Neuronal stem cell (in vitro differentiated cells): Measurements from ENCODE around the gene PIK3R2.

Source experiments
- DNase-seq: peaks from one replicate; pipeline ENCODE4 v3.0.0-alpha.2; 2013; ENCODE audit warnings: low spot score
- H2AFZ ChIP-seq: one replicate; pipeline ENCODE4 v1.6.1; 2013; ENCODE audit warnings: mild to moderate bottlenecking, low read length, inconsistent platforms
- H2AK5ac ChIP-seq: 2 replicates; pipeline ENCODE4 v1.6.1; 2013; ENCODE audit warnings: low read depth, mild to moderate bottlenecking, inconsistent platforms, low read length, moderate library complexity, mixed read lengths
- H2BK120ac ChIP-seq: 2 replicates; pipeline ENCODE4 v1.6.1; 2013; ENCODE audit warnings: low read depth, mild to moderate bottlenecking, inconsistent platforms, low read length, moderate library complexity, mixed read lengths
- H2BK12ac ChIP-seq: one replicate; pipeline ENCODE4 v1.6.1; 2013; ENCODE audit warnings: low read length, inconsistent platforms
- H2BK15ac ChIP-seq: 2 replicates; pipeline ENCODE4 v1.6.1; 2013; ENCODE audit warnings: mild to moderate bottlenecking, low read length, inconsistent platforms, mixed read lengths
- H2BK5ac ChIP-seq: one replicate; pipeline ENCODE4 v1.6.1; 2013; ENCODE audit warnings: inconsistent platforms, mild to moderate bottlenecking, low read length, moderate library complexity
- H3K14ac ChIP-seq: one replicate; pipeline ENCODE4 v1.6.1; 2013; ENCODE audit warnings: low read length, inconsistent platforms
- H3K18ac ChIP-seq: 2 replicates; pipeline ENCODE4 v1.6.1; 2013; ENCODE audit warnings: low read length, inconsistent platforms
- H3K23ac ChIP-seq: 2 replicates; pipeline ENCODE4 v1.6.1; 2013; ENCODE audit warnings: low read depth, mild to moderate bottlenecking, mixed read lengths, low read length, inconsistent platforms; ENCODE audit not compliant: poor library complexity
- H3K27ac ChIP-seq: replicated peaks from 3 replicates; pipeline ENCODE4 v1.5.1; 2013; ENCODE audit warnings: low read length, inconsistent platforms
- H3K27me3 ChIP-seq, 3 experiments: 2 replicates each; pipeline ENCODE4 v1.6.1; 2013; ENCODE audit warnings: low read length in 3 of 3, mild to moderate bottlenecking in 2 of 3, inconsistent platforms in 1 of 3, low read depth in 1 of 3, mixed read lengths in 1 of 3, moderate library complexity in 1 of 3; ENCODE audit not compliant: control insufficient read depth in 3 of 3, insufficient read depth in 3 of 3
- H3K36me3 ChIP-seq, 2 donors: replicated peaks in 1 of 2; 2 replicates each; pipeline ENCODE4 v1.6.1; 2013; ENCODE audit warnings: low read length in 2 of 2; ENCODE audit not compliant: control insufficient read depth in 2 of 2, insufficient read depth in 2 of 2
- H3K4ac ChIP-seq: 2 replicates; pipeline ENCODE4 v1.6.1; 2013; ENCODE audit warnings: inconsistent platforms, mild to moderate bottlenecking, low read length, moderate library complexity
- H3K4me1 ChIP-seq, 2 donors: 1 replicate in 1 of 2; 2 replicates in 1 of 2; pipeline ENCODE4 v1.6.1; 2013; ENCODE audit warnings: low read length in 2 of 2, low read depth in 1 of 2; ENCODE audit not compliant: control insufficient read depth in 2 of 2, insufficient read depth in 1 of 2
- H3K4me2 ChIP-seq: one replicate; pipeline ENCODE4 v1.6.1; 2013; ENCODE audit warnings: mild to moderate bottlenecking, low read length, inconsistent platforms; ENCODE audit not compliant: insufficient read depth, poor library complexity, severe bottlenecking
- H3K4me3 ChIP-seq, 2 donors: 2 replicates each; pipeline ENCODE4 v1.5.1; 2013; ENCODE audit warnings: low read length in 2 of 2, mild to moderate bottlenecking in 2 of 2, inconsistent platforms in 1 of 2, moderate library complexity in 1 of 2
- H3K79me1 ChIP-seq: one replicate; pipeline ENCODE4 v1.6.1; 2013; ENCODE audit warnings: low read depth, mild to moderate bottlenecking, inconsistent platforms, low read length, moderate library complexity
- H3K9ac ChIP-seq: one replicate; pipeline ENCODE4 v1.6.1; 2013; ENCODE audit warnings: mild to moderate bottlenecking, low read depth, low read length, inconsistent platforms; ENCODE audit not compliant: poor library complexity
- H3K9me3 ChIP-seq, 2 donors: replicated peaks in 1 of 2; 2 replicates each; pipeline versions ENCODE3 to v1.6.1; 2013; ENCODE audit warnings: low read length in 2 of 2, mild to moderate bottlenecking in 2 of 2, inconsistent platforms in 1 of 2, low read depth in 1 of 2, mixed read lengths in 1 of 2, moderate library complexity in 1 of 2; ENCODE audit not compliant: control insufficient read depth in 2 of 2, insufficient read depth in 1 of 2
- H4K8ac ChIP-seq: one replicate; pipeline ENCODE4 v1.6.1; 2013; ENCODE audit warnings: low read depth, mild to moderate bottlenecking, inconsistent platforms, low read length, moderate library complexity
- H4K91ac ChIP-seq: one replicate; pipeline ENCODE4 v1.6.1; 2013; ENCODE audit warnings: low read length, low read depth, mild to moderate bottlenecking, inconsistent platforms; ENCODE audit not compliant: poor library complexity
- WGBS, 2 donors: extraction: QIAGEN DNeasy Blood & Tissue Kit; methylation state at CpG; one replicate each; pipeline ENCODE4 v1.1.7; 2013; ENCODE audit warnings: missing lambda C conversion rate in 2 of 2, mixed read lengths in 1 of 2; ENCODE audit not compliant: insufficient read length in 2 of 2, insufficient replicate concordance in 1 of 2; ENCODE audit errors: extremely low coverage in 2 of 2; 5-methylcytosine and 5-hydroxymethylcytosine counted together

PIK3R2 gene

DNA sequence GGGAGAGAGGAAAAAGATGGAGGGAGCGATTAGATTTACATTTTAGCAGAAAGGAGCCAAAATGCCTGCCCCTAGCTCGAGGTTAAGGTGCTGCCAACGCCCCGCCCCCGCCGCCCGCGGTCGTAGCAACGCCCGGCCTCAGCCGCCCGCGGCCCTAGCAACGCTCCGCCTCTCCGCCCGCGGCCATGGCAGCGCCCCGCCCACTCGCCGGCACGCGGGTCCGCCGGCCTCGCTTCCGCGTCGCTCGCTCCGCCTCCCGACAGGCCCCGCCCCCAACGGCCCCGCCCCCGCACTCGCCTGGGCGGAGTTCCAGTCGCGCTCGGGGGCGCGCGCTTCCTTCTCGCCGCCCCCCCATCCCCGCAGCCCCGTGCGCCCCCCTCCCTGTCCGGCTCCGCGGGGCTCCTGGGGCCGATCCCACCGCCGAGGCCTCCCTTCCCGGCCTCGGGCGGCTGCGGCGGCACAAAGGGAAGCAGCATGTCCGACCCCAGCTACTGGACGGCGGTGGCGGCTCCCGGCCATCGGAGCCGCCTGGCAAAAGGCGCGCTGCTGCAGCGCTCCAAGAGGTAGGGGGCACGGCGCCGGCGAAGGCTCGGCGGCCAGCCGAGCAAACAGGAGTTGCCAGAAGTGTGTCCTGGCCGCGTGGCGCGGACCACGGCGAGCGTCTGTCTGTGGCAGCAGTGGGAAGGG is 35.1 kb upstream of the PIK3R2 start:
- Histone ChIP-seq H2AFZ (peak overlapping the region; percentile 97), H3K4ac (no peak overlapping the region)

DNA sequence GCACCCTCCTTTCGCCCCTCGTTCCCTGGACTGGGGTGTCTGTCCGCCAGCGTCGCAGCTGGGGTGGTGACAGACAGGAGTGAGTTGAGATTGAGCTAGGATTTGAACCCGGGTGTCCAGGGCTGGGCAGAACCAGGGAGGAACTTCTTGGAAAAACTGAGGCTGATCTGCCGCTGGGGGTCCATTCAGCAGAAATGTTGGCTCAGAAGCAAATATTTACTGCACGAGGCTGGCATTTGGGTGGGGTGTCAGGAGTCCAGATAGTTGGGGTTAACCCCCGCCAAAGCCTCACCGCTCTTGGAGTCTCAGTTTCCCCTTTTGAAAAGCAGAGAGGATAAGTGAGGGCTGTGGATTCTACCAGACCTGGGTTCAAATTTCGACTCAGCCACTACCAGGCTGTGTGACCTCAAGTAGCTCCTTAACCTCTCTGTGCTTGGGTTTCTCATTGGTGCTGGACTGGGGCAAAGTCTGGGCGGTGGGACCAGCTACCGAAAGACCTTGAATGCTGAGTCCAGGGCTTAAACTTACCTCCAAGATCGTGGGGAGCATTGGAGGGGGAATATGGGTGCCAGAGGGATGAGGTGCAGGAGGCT is 34.4 kb upstream of the PIK3R2 start:
- Histone ChIP-seq H3K9me3 (no peaks in the 10 kb centered on the region), H4K91ac (no peak overlapping the region), H3K9ac (peak overlapping the region; percentile 92), H3K27ac (no peak overlapping the region), H2BK15ac (peak overlapping the region; percentile 35), H3K79me1 (peaks cover 6% of the 10 kb centered on the region), H3K4me3 (peak overlapping the region; percentile 78 to 87), H2AK5ac (peak overlapping the region; percentile 23), H3K23ac (no peak overlapping the region), H3K18ac (peak overlapping the region; percentile 99), H3K4me1 (peaks cover 12% of the 10 kb centered on the region in 2 donors), H2AFZ (peak overlapping the region; percentile 97), H4K8ac (no peak overlapping the region), H2BK120ac (peak overlapping the region; percentile 16), H2BK5ac (no peak overlapping the region), H3K14ac (no peak overlapping the region), H3K4me2 (peak overlapping the region; percentile 94), H3K4ac (no peak overlapping the region), H3K27me3 (no peaks in the 10 kb centered on the region), H2BK12ac (no peak overlapping the region), H3K36me3 (peaks cover 4 to 12% of the 10 kb centered on the region in 2 donors)
- DNase-seq = no peak
- no CpG with 5 or more reads among the region's 14 CpGs for WGBS, 2 donors

More for the DNA sequence above, 35.1 kb upstream of the PIK3R2 start:
- peak; percentile 91 for DNase-seq
- Histone ChIP-seq H3K4me3 (peak overlapping the region; percentile 78 to 87), H3K36me3 (peaks cover 2 to 7% of the 10 kb centered on the region in 2 donors), H2BK120ac (peak overlapping the region; percentile 16), H3K79me1 (peaks cover 4% of the 10 kb centered on the region), H4K91ac (no peak overlapping the region), H2AK5ac (peak overlapping the region; percentile 23), H2BK15ac (peak overlapping the region; percentile 79), H3K4me1 (peaks cover 12% of the 10 kb centered on the region in 2 donors), H3K14ac (no peak overlapping the region), H3K9ac (peak overlapping the region; percentile 92), H3K27me3 (no peaks in the 10 kb centered on the region), H2BK12ac (peak overlapping the region; percentile 17), H3K4me2 (peak overlapping the region; percentile 94), H4K8ac (peak overlapping the region; percentile 86), H2BK5ac (no peak overlapping the region), H3K9me3 (no peaks in the 10 kb centered on the region), H3K18ac (peak overlapping the region; percentile 99), H3K27ac (no peak overlapping the region), H3K23ac (peak overlapping the region; percentile 16)
- WGBS, 2 donors = no CpG with 5 or more reads among the region's 86 CpGs

GRCh38 chr19:18119013-18119716 is 33.8 kb upstream of the PIK3R2 start:
- Histone ChIP-seq H3K4me2 (no peak overlapping the region), H2AFZ (no peak overlapping the region), H3K4ac (no peak overlapping the region), H3K9me3 (no peaks in the 10 kb centered on the region), H3K18ac (no peak overlapping the region), H3K14ac (no peak overlapping the region), H2BK15ac (no peak overlapping the region), H3K79me1 (peaks cover 6% of the 10 kb centered on the region), H3K27me3 (no peaks in the 10 kb centered on the region), H4K91ac (no peak overlapping the region), H3K4me3 (peak overlapping the region in 1 of 2 donors; percentile 78), H3K36me3 (peaks cover 8 to 18% of the 10 kb centered on the region in 2 donors), H2AK5ac (peak overlapping the region; percentile 14), H4K8ac (no peak overlapping the region), H3K9ac (no peak overlapping the region), H2BK12ac (no peak overlapping the region), H2BK120ac (no peak overlapping the region), H3K4me1 (peaks cover 12% of the 10 kb centered on the region in 2 donors), H3K27ac (no peak overlapping the region), H3K23ac (no peak overlapping the region), H2BK5ac (peak overlapping the region; percentile 16)
- no CpG with 5 or more reads among the region's 13 CpGs for WGBS, 2 donors
- DNase-seq = no peak

DNA sequence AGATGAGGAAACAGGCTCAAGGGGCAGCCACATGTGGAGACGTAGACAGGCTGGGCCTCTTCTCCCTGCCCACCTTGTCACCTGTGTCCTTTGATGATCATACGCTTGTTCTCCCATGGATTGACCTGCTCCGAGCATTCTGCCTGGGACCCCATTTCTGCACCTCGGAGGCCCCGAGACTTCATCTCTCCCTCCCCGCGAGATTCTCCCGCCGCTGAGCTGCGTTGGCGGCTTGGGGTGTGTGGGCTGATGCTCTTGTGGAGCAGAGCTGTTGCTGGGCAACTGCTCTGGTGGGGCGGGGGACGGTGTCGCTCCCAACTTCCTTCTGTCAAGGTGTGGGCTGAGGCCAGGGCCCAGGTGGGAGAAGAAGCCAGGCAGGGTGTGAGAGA is 33.3 kb upstream of the PIK3R2 start:
- no peak for DNase-seq
- peak overlapping the region; percentile 16 for H2BK5ac ChIP-seq
- no peak overlapping the region for H2BK15ac ChIP-seq
- peaks cover 6% of the 10 kb centered on the region for H3K79me1 ChIP-seq
- no peak overlapping the region for H3K9ac ChIP-seq
- no peak overlapping the region for H4K91ac ChIP-seq
- peaks cover 9 to 23% of the 10 kb centered on the region in 2 donors for H3K36me3 ChIP-seq
- peaks cover 12% of the 10 kb centered on the region in 2 donors for H3K4me1 ChIP-seq
- no peaks in the 10 kb centered on the region for H3K27me3 ChIP-seq
- no peak overlapping the region for H2BK120ac ChIP-seq
- no peak overlapping the region for H2AFZ ChIP-seq
- H3K4ac ChIP-seq = no peak overlapping the region
- no peaks in the 10 kb centered on the region for H3K9me3 ChIP-seq
- H3K18ac ChIP-seq = peak overlapping the region; percentile 13
- no peak overlapping the region for H2AK5ac ChIP-seq
- no CpG with 5 or more reads among the region's 14 CpGs for WGBS, 2 donors
- no peak overlapping the region for H4K8ac ChIP-seq
- no peak overlapping the region for H3K27ac ChIP-seq
- no peak overlapping the region for H3K23ac ChIP-seq
- H2BK12ac ChIP-seq = no peak overlapping the region
- H3K4me2 ChIP-seq = no peak overlapping the region
- no peak overlapping the region for H3K4me3 ChIP-seq
- no peak overlapping the region for H3K14ac ChIP-seq
